SJSA1 (cell line): ENCODE results near the gene SLC26A6. TPM values are rescaled to one million over a fixed set of nuclear protein-coding genes. Genes with fewer than 3 reads are reported as not detected.
A peak's percentile ranks its signal among the peaks of the same experiment; 100 is the strongest.

Experiments
- DNase-seq, 2 experiments: peaks; one replicate each; pipeline ENCODE4 v3.0.0-alpha.2; 2015 to 2020; ENCODE audit warnings: low spot score in 2 of 2, low read depth in 1 of 2
- H3K27ac ChIP-seq: fragments of 250-450 bp; sonication (Bioruptor Pico); 2 replicates; pipeline ENCODE4 v1.5.1; 2020; ENCODE audit warnings: mild to moderate bottlenecking, moderate library complexity
- H3K27me3 ChIP-seq: fragments of 250-450 bp; sonication (Bioruptor Pico); replicated peaks from 2 replicates; pipeline ENCODE4 v1.5.1; 2020; ENCODE audit warnings: mild to moderate bottlenecking, moderate library complexity
- H3K36me3 ChIP-seq: fragments of 250-450 bp; sonication (Bioruptor Pico); 2 replicates; pipeline ENCODE4 v1.5.1; 2020; ENCODE audit warnings: mild to moderate bottlenecking
- H3K4me1 ChIP-seq: fragments of 250-450 bp; sonication (Bioruptor Pico); replicated peaks from 2 replicates; pipeline ENCODE4 v1.6.1; 2021; ENCODE audit warnings: mild to moderate bottlenecking
- H3K4me3 ChIP-seq: fragments of 250-450 bp; sonication (Bioruptor Pico); 2 replicates; pipeline ENCODE4 v1.5.1; 2020; ENCODE audit warnings: mild to moderate bottlenecking
- H3K9me3 ChIP-seq: fragments of 250-450 bp; sonication (Bioruptor Pico); replicated peaks from 2 replicates; pipeline ENCODE4 v1.5.1; 2020; ENCODE audit warnings: mild to moderate bottlenecking
- total RNA-seq: library from RNA; depleted of rRNA; stranded (reverse); fragments of >200 nt; shearing (Covaris generic); gene quantifications from 2 replicates; pipeline ENCODE4 v1.2.3, GENCODE V29; 2014

SLC26A6 gene
- total RNA-seq, 1 experiment from 2014 or later: 16.4 TPM

- H3K27ac ChIP-seq: no peak overlapping the region
- no peaks in the 10 kb centered on the region for H3K9me3 ChIP-seq
- peaks cover 6% of the 10 kb centered on the region for H3K4me1 ChIP-seq
- no peak for DNase-seq
- no peaks in the 10 kb centered on the region for H3K36me3 ChIP-seq
- H3K4me3 ChIP-seq: no peak overlapping the region
- no peaks in the 10 kb centered on the region for H3K27me3 ChIP-seq
Observed at GRCh38 chr3:48652923-48653715, 17.9 kb upstream of the SLC26A6 start.

DNA sequence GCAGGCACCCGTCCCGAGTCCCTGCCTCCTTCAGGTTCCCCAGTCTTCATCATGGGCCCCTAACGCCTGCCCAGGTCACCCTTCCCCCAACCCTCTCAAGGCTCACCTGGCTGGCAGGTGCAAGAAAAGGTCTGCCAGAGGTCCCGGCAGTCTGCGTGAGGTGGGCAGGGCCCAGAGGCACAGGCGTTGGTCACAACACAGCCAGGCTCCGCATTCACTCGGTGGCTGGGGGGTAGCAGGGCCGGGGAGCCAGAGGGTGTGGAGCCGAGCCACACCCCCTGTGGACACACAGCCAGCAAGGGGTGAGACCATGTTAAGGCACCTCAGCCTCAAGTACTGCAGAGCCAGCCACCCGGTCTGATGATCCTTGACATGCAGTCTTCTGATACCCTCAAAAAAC lies 16.5 kb upstream of the SLC26A6 start:
- H3K27me3 ChIP-seq: no peaks in the 10 kb centered on the region
- no peak for DNase-seq
- H3K27ac ChIP-seq: no peak overlapping the region
- peaks cover 6% of the 10 kb centered on the region for H3K4me1 ChIP-seq
- H3K36me3 ChIP-seq: no peaks in the 10 kb centered on the region
- H3K4me3 ChIP-seq: no peak overlapping the region
- no peaks in the 10 kb centered on the region for H3K9me3 ChIP-seq

DNA sequence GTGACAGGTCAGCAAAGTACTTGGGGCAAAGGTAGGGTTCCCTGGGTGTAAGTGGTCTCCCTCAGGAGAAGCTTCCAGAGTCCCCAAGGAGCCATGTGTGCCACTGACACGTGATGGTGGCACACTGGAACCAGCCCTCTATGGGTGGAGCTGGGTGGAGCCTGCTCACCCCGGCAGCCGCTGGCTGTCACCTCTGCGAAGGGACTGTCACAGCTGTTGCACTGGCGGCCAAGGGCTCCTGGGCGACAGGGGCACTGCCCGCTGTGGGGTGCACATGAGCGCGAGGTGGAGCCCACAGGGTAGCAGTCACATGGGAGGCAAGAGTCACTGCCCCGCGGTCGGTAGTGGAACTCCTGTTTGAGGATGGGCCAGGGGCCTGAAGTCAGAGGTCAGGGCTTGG lies 15.5 kb upstream of the SLC26A6 start:
- H3K27ac ChIP-seq: no peak overlapping the region
- no peaks in the 10 kb centered on the region for H3K27me3 ChIP-seq
- H3K4me3 ChIP-seq: no peak overlapping the region
- no peaks in the 10 kb centered on the region for H3K4me1 ChIP-seq
- no peaks in the 10 kb centered on the region for H3K36me3 ChIP-seq
- DNase-seq: no peak
- no peaks in the 10 kb centered on the region for H3K9me3 ChIP-seq

- Histone ChIP-seq H3K27me3 (no peaks in the 10 kb centered on the region), H3K4me1 (no peaks in the 10 kb centered on the region), H3K4me3 (no peak overlapping the region), H3K27ac (no peak overlapping the region), H3K9me3 (no peaks in the 10 kb centered on the region), H3K36me3 (no peaks in the 10 kb centered on the region)
- DNase-seq: no peak
Observed at GRCh38 chr3:48648188-48648850, 13.1 kb upstream of the SLC26A6 start.

GRCh38 chr3:48647714-48648113 lies 12.5 kb upstream of the SLC26A6 start:
- Histone ChIP-seq H3K4me1 (no peaks in the 10 kb centered on the region), H3K9me3 (no peaks in the 10 kb centered on the region), H3K36me3 (no peaks in the 10 kb centered on the region), H3K27ac (no peak overlapping the region), H3K27me3 (no peaks in the 10 kb centered on the region), H3K4me3 (no peak overlapping the region)
- no peak for DNase-seq

DNA sequence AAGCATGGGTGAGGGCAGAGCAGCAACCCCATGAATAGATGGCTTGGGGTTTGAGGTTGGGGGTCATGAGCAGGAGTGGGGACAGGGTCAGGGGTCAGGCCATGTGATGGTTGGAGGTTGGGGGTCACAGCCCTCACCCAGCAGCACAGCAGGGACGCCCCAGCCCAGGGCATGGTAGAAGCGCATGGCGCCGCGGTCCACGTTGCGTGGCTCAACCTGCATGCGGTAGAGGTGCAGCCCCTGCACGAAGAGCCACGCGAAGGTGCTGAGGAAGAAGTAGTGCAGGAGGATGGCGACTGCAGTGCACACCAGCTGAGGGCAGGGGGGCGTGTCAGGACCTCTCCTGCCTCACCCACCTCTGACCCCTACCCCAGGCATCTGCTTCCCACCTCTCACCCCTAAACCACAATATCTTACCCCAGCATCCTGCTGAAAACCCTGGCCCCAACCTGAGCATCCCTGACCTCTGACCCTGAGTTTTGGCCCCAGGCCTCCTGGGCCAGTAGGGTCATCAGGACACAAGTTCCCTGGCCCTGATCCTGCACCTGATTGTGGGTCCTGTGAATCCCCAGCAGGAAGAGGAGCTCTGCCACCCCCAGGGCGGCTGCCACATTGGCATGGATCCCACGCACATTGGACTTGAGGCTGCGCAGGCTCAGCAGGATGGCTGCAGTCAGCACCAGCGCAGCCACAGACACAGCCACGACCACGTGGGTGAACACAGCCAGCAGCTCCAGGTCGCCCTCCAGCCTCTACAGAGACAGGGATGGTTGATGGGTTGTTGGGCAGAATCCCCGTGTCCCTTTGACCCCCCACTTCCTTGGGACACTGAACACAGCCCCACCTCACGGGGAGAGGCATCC lies 9.9 kb upstream of the SLC26A6 start:
- DNase-seq: no peak
- Histone ChIP-seq H3K27ac (no peak overlapping the region), H3K9me3 (no peaks in the 10 kb centered on the region), H3K27me3 (no peaks in the 10 kb centered on the region), H3K4me1 (no peaks in the 10 kb centered on the region), H3K36me3 (no peaks in the 10 kb centered on the region), H3K4me3 (no peak overlapping the region)

DNA sequence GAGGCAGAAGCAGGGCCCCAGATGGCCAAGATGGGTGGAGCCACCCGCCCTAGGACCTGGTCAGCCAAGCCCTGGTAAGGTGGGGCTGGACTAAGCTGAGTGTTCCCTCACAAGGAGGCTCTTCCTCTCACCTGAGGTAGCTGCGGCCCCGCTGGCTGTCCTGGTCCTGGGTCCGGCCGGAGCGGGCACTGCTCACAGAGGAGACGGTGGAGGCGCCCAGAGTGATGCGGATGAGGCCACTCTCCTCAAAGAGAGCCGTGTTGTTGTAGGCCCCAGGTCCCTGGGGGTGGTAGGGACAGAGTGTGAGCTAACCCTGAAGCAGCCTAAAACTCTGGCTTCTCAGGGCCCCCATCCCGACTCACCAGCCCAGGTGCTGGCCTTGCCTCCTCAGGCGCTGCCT lies 7.3 kb upstream of the SLC26A6 start:
- no peaks in the 10 kb centered on the region for H3K9me3 ChIP-seq
- H3K36me3 ChIP-seq: no peaks in the 10 kb centered on the region
- H3K27me3 ChIP-seq: no peaks in the 10 kb centered on the region
- no peak overlapping the region for H3K27ac ChIP-seq
- DNase-seq: no peak
- H3K4me3 ChIP-seq: no peak overlapping the region
- H3K4me1 ChIP-seq: no peaks in the 10 kb centered on the region

DNA sequence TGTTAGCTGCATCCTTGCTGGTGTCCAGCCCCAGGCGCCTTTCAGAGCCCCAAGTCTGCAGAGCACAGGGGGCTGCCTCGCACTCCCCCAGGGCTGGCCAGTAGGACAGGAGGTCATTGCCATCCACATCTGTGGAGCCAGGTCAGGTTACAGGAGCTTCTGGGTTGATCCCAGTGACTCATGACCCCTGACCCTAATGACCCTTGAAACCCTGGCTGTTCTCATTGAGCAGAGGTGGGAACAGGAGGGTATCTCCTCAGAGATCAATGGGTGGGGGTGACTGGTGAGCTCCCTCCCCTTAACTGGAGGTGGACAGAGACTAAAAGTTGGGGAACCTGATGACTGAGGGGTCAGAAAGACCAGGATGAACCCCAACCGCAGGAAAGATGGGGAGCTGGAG lies 6.1 kb upstream of the SLC26A6 start:
- H3K27me3 ChIP-seq: no peaks in the 10 kb centered on the region
- DNase-seq: no peak
- H3K9me3 ChIP-seq: no peaks in the 10 kb centered on the region
- no peak overlapping the region for H3K4me3 ChIP-seq
- no peaks in the 10 kb centered on the region; the same call in 1 of the 2 replicates for H3K4me1 ChIP-seq
- no peak overlapping the region for H3K27ac ChIP-seq
- H3K36me3 ChIP-seq: no peaks in the 10 kb centered on the region

GRCh38 chr3:48639944-48640606 lies 4.8 kb upstream of the SLC26A6 start:
- H3K27me3 ChIP-seq: no peaks in the 10 kb centered on the region
- no peak overlapping the region for H3K4me3 ChIP-seq
- peaks cover 8% of the 10 kb centered on the region for H3K4me1 ChIP-seq
- H3K27ac ChIP-seq: no peak overlapping the region
- peaks cover under 1% of the 10 kb centered on the region; the same call in 1 of the 2 replicates for H3K36me3 ChIP-seq
- DNase-seq: no peak
- H3K9me3 ChIP-seq: no peaks in the 10 kb centered on the region

- H3K9me3 ChIP-seq: no peaks in the 10 kb centered on the region
- no peaks in the 10 kb centered on the region for H3K27me3 ChIP-seq
- H3K36me3 ChIP-seq: peaks cover 21% of the 10 kb centered on the region
- no peak overlapping the region for H3K4me3 ChIP-seq
- DNase-seq: no peak
- H3K4me1 ChIP-seq: peaks cover 16% of the 10 kb centered on the region
- no peak overlapping the region for H3K27ac ChIP-seq
Observed at GRCh38 chr3:48637305-48637704, 2.0 kb upstream of the SLC26A6 start.

DNA sequence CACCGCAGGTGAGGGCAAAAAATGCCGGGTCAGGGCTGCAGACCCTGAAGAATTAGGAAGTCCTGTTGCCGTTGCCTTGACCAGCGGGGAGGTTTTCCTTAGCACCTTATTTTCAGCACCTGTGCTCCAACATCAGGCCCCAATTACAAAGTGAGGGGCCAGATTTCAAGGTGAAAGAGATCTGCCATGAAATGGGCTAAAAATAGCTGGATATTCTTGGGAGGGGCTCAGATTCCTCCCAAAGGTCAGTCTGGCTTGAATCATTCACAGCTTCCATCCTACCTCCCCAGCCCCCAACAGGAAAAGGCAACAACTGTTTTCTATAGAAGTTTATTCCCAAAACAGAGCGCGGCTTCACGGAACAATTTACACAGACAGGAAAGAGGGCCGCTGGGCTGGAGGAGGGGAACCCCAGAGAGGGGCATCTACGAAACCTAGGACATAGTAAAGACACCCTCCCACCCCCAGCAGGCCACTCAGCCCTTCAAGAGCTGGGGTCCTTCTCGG lies 941 bp upstream of the SLC26A6 start:
- no peaks in the 10 kb centered on the region for H3K9me3 ChIP-seq

GRCh38 chr3:48634661-48635221 lies 520 bp downstream of the SLC26A6 start:
- H3K27ac ChIP-seq: no peak overlapping the region
- no peaks in the 10 kb centered on the region for H3K27me3 ChIP-seq
- H3K4me3 ChIP-seq: peak overlapping the region; percentile 74
- peak; percentile 69 to 77 for DNase-seq
- no peaks in the 10 kb centered on the region for H3K9me3 ChIP-seq
- H3K4me1 ChIP-seq: peaks cover 16% of the 10 kb centered on the region
- peaks cover 40% of the 10 kb centered on the region for H3K36me3 ChIP-seq

More for the DNA sequence above, 941 bp upstream of the SLC26A6 start:
- Histone ChIP-seq H3K36me3 (peaks cover 29% of the 10 kb centered on the region), H3K4me1 (peaks cover 16% of the 10 kb centered on the region), H3K27me3 (no peaks in the 10 kb centered on the region), H3K4me3 (peak overlapping the region; percentile 74), H3K27ac (no peak overlapping the region)
- DNase-seq: no peak

- Histone ChIP-seq H3K4me3 (no peak overlapping the region), H3K27ac (no peak overlapping the region), H3K9me3 (no peaks in the 10 kb centered on the region), H3K27me3 (no peaks in the 10 kb centered on the region), H3K4me1 (peaks cover 16% of the 10 kb centered on the region), H3K36me3 (peaks cover 43% of the 10 kb centered on the region)
- no peak for DNase-seq
Observed at GRCh38 chr3:48633743-48634142, 1.5 kb downstream of the SLC26A6 start.
